GM19351 (cell line): ENCODE data around the gene IL17RA.

Experiments used
- ATAC-seq: cut with Tn5 transposase; IDR thresholded peaks from one replicate; pipeline ENCODE4 v1.9.1; 2021; ENCODE audit warnings: mild to moderate bottlenecking, moderate library complexity; ENCODE audit not compliant: unreplicated experiment

IL17RA gene

DNA sequence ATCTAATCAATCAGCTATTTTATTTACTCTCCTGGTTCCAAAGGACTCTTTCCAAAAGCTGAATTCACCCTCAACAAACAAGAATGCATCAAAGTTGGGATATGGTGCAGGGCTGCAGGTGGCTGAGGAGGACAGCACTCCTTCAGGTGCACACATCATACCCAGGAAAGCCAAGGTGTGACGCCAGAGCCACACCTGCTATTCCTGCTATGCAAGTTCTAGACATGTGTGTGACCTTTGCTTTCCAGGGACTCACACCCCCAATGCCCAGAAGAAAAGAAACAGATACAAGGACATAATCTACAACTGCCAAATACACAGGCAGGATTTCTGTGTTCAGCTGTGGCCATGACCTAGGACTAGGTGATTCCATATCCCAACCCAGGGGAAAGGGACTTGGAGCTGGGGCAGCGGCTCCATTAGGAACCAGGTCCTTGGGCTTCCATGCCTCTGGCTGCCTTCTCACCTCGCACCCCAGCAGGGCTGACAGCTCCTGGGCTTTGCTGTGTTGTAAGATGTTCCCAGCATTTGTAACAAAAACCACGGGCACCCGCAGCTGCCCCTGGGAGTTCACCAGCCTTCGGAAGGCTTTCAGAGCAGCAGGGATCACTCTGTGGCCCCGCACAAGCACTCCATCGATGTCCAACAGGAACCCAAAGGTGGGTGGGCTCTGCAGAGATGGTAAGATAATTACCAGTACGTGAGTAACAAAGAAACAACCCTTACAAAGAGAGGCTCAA lies 64.4 kb downstream of the IL17RA start:
- ATAC-seq = no peak

GRCh38 chr22:17152340-17152739 lies 67.5 kb downstream of the IL17RA start:
- no peak for ATAC-seq

GRCh38 chr22:17152971-17153370 lies 68.2 kb downstream of the IL17RA start:
- no peak for ATAC-seq

- no peak for ATAC-seq
Measured at GRCh38 chr22:17155941-17156340, 71.1 kb downstream of the IL17RA start.

- no peak for ATAC-seq
Measured at GRCh38 chr22:17157714-17158113, 72.9 kb downstream of the IL17RA start.

GRCh38 chr22:17158176-17158567 lies 73.4 kb downstream of the IL17RA start:
- no peak for ATAC-seq

DNA sequence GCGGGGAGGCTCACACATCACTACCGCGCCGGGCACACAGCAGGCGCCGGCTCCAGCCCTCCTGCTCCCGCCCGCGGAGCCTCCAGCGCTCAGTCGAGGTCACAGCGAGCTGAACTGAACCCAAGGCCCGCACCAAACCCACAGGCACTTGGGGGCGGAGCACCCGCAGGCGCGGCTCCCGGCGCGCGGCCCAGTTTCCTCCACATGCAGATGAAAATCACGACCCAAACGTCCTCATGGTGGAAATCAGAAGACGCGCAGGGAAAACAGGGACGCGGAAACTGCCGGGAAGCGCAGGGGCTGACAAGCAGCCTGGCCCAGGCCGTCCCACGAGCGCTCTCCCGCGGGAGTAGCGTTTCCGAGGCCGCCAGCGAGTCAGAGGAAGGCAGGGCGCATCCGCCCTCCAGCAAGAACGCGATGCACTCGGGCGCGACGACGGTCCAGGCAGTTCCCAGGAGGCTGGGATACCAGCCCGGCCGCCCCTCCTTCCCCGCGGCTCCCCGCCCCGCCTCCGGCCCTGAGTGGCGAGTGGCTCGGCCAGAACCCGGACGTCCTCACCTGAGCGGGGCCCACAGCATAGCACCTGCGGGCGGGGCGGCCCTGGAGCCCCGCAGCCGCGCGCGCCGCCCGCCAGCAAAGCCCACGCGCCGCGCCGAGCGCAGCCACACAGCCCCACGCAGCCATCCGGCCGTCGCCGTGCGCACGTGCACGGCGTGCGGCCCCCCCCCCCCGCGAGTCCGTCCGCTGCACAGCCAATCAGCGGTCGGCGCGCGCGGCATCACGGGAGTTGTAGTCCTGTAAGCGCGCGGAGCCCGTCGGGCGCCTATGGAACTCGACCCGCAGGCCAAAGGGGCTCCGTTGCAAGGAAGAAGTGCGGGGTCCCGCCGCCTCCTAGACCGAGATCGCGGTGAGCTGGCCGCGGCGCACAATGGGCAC lies 74.0 kb downstream of the IL17RA start, which contains the start of gene HDHD5:
HDHD5 (minus strand) TSS at position 710 of the 936 bp plus-strand sequence; CDS start at position 684, 26 bp downstream.
- peak; percentile 68 for ATAC-seq

DNA sequence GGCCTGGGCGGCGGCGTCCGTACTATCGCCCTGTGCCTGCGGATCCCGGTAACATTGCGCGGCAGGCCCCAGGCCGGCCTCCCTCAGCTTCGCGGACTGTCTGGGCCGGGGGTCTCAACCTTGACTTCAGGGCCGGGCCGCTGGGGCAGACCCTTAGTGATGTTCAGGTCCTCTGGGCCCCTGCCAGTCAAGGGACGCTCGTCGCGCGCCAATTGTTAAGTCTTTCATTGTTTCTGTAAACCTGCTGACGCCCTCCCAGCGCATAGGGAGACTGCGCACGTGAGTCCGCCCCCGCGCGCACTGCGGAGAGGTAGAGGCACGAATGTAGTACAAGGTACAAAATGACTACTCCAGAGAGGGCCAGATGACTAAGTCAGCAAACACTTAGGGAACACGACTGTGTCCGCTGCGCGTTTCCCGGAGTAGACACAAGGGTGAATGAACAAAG lies 74.7 kb downstream of the IL17RA start:
- peak; percentile 24 for ATAC-seq

DNA sequence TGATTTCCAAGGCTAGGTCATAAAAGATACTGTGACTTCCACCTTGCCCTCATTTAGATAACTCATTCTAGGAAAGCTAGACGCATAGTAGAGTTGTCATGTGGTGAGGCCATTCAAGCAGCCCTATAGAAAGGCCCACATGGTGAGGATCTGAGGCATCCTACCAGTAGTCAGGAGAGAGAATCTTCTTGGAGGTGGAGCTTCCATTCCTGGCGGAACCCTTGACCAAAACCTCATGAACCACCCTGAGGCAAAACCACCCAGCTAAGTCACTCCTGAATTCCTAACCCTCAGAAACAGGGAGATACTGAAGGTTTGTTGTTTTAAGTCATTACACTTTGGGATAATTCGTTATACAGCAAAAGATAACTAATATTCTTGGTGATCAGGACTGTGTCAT lies 77.2 kb downstream of the IL17RA start:
- ATAC-seq = no peak

DNA sequence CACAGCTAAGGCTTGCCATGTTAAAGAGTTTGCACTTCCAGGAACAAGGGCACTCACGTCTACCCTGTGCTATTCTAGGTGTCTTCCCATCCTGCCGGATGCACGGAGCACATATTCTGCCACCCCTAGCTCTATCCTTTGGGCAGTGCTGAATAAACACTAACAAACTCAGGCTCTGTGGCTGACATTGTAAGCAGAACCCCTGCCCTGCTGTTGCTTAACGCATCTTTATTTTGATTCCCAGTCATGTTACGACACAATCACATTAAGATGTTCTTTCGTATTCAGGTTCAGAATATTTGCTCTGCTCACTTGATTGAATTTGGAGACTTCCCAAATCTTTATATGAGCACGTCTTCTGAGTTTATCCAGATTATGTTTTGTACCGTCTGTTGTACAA lies 77.9 kb downstream of the IL17RA start:
- no peak for ATAC-seq

DNA sequence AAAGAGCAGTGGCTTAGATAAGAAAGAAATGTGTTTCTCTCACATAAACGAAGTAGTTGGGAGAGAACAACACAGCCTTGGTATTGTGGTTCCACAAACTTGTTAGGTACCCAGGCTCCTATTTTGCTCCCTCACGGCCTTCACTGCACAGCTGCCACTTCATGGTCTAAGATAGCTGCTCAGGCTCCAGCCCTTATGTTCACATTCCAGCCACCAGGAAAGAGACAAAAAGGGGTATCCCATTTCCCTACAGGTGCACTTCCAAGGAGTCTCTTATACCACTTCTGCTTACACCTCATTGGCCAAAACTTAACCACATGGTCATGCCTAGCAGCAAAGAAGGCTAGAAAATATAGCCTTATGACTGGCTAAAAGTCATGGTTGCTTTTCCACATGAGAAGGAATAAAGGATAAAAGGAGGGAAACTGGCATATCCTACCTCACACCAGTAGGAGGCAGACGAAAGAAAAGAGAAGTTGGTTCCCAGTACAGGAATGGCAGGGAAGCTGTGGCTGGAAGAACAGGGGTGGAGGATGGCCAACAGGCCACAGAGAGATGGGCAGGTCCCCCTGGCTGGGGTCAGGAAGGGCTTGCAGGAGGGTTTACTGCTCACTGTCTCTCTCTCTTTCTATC lies 79.7 kb downstream of the IL17RA start:
- no peak for ATAC-seq
